Measurements from ENCODE around the gene RAD51B.

The RAD51B gene

DNA sequence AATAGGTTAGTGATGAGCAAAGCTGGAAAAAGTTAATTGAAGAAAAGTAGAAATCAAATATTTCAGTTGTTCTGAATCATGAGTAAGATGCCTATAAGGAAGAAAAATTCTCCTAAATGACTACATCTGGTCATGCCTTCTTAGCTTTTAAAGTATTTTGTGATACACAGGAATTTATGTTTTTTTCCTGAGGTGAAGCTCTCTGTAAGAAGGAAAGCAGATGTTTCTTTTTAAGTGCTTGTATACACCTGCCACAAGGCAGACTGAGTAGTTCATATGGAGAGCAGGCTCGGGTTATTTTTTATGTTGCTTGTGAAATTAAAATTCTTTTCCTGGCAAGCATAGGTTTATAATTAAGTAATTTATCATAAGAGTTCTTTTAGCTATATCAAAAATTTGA, 275.2 kb downstream of the RAD51B start:
- Histone ChIP-seq H3K4me3 (replicated peaks; ENCODE audit: insufficient read depth, low read length) (no peak overlapping the region), H3K27ac (replicated peaks) (no peak overlapping the region), H3K27me3 (ENCODE audit: insufficient read depth, poor library complexity, severe bottlenecking) (no peaks in the 10 kb centered on the region)
- DNase-seq (ENCODE audit: low read depth in 1 of 2, low spot score in 1 of 2): no peak
- TF ChIP-seq GABPA (IDR thresholded peaks at IDR 0.05; ENCODE audit: low read depth): no peak
- TF ChIP-seq, protein P1, sequence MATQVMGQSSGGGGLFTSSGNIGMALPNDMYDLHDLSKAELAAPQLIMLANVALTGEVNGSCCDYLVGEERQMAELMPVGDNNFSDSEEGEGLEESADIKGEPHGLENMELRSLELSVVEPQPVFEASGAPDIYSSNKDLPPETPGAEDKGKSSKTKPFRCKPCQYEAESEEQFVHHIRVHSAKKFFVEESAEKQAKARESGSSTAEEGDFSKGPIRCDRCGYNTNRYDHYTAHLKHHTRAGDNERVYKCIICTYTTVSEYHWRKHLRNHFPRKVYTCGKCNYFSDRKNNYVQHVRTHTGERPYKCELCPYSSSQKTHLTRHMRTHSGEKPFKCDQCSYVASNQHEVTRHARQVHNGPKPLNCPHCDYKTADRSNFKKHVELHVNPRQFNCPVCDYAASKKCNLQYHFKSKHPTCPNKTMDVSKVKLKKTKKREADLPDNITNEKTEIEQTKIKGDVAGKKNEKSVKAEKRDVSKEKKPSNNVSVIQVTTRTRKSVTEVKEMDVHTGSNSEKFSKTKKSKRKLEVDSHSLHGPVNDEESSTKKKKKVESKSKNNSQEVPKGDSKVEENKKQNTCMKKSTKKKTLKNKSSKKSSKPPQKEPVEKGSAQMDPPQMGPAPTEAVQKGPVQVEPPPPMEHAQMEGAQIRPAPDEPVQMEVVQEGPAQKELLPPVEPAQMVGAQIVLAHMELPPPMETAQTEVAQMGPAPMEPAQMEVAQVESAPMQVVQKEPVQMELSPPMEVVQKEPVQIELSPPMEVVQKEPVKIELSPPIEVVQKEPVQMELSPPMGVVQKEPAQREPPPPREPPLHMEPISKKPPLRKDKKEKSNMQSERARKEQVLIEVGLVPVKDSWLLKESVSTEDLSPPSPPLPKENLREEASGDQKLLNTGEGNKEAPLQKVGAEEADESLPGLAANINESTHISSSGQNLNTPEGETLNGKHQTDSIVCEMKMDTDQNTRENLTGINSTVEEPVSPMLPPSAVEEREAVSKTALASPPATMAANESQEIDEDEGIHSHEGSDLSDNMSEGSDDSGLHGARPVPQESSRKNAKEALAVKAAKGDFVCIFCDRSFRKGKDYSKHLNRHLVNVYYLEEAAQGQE (IDR thresholded peaks at IDR 0.05; ENCODE audit: insufficient replicate concordance, low read depth): no peak
- TF ChIP-seq SPI1 (IDR thresholded peaks at IDR 0.05; ENCODE audit: borderline replicate concordance, low read depth): no peak
- TF ChIP-seq CTCF (IDR thresholded peaks at IDR 0.05; ENCODE audit: insufficient read depth, low read length): no peak
- TF ChIP-seq POLR2AphosphoS5 (IDR thresholded peaks at IDR 0.05; ENCODE audit: low read depth): no peak

GRCh38 chr14:68097727-68098126, 278.1 kb downstream of the RAD51B start:
- no peak overlapping the region for H3K27ac ChIP-seq (replicated peaks)
- H3K27me3 ChIP-seq (ENCODE audit: insufficient read depth, poor library complexity, severe bottlenecking): no peaks in the 10 kb centered on the region
- TF ChIP-seq POLR2AphosphoS5 (IDR thresholded peaks at IDR 0.05; ENCODE audit: low read depth) (no peak), SPI1 (IDR thresholded peaks at IDR 0.05; ENCODE audit: borderline replicate concordance, low read depth) (no peak), GABPA (IDR thresholded peaks at IDR 0.05; ENCODE audit: low read depth) (no peak), CTCF (IDR thresholded peaks at IDR 0.05; ENCODE audit: insufficient read depth, low read length) (no peak)
- TF ChIP-seq, protein P1 (IDR thresholded peaks at IDR 0.05; ENCODE audit: insufficient replicate concordance, low read depth): no peak
- H3K4me3 ChIP-seq (replicated peaks; ENCODE audit: insufficient read depth, low read length): no peak overlapping the region
- no peak for DNase-seq (ENCODE audit: low read depth in 1 of 2, low spot score in 1 of 2)

- Histone ChIP-seq H3K27ac (replicated peaks) (no peak overlapping the region), H3K4me3 (replicated peaks; ENCODE audit: insufficient read depth, low read length) (no peak overlapping the region), H3K27me3 (ENCODE audit: insufficient read depth, poor library complexity, severe bottlenecking) (no peaks in the 10 kb centered on the region)
- no peak for DNase-seq (ENCODE audit: low read depth in 1 of 2, low spot score in 1 of 2)
- TF ChIP-seq POLR2AphosphoS5 (IDR thresholded peaks at IDR 0.05; ENCODE audit: low read depth) (no peak), CTCF (IDR thresholded peaks at IDR 0.05; ENCODE audit: insufficient read depth, low read length) (no peak), GABPA (IDR thresholded peaks at IDR 0.05; ENCODE audit: low read depth) (no peak), SPI1 (IDR thresholded peaks at IDR 0.05; ENCODE audit: borderline replicate concordance, low read depth) (no peak)
- TF ChIP-seq, protein P1 (IDR thresholded peaks at IDR 0.05; ENCODE audit: insufficient replicate concordance, low read depth): no peak
These were observed 279.3 kb downstream of the RAD51B start for GRCh38 chr14:68098834-68099233.

Measured in HL-60 (cell line).